DOHH2 (cell line): Measurements from ENCODE around the gene EFCAB12.

Experiments used
- H3F3A ChIP-seq: fragments of 200-600 bp; sonication (generic), shearing (Covaris generic); 2 replicates; pipeline ENCODE4 v1.6.0; 2016; ENCODE audit warnings: antibody characterized with exemption, mild to moderate bottlenecking; ENCODE audit not compliant: control insufficient read depth, insufficient read depth
- H3K27ac ChIP-seq: fragments of 200-600 bp; sonication (generic); 2 replicates; pipeline ENCODE4 v1.5.1; 2014; ENCODE audit warnings: low read depth, mild to moderate bottlenecking, low read length, moderate library complexity
- H3K27me3 ChIP-seq: fragments of 200-600 bp; sonication (generic); 2 replicates; pipeline ENCODE4 v1.6.1; 2014; ENCODE audit warnings: mild to moderate bottlenecking, low read length, mixed read lengths; ENCODE audit not compliant: control insufficient read depth
- H3K36me3 ChIP-seq: fragments of 200-600 bp; sonication (generic); 2 replicates; pipeline ENCODE4 v1.6.1; 2014; ENCODE audit warnings: mild to moderate bottlenecking, low read length, moderate library complexity, mixed read lengths; ENCODE audit not compliant: control insufficient read depth
- H3K4me1 ChIP-seq: fragments of 200-600 bp; sonication (generic); 2 replicates; pipeline ENCODE4 v1.6.1; 2014; ENCODE audit warnings: mild to moderate bottlenecking, low read length, mixed read lengths; ENCODE audit not compliant: control insufficient read depth
- H3K4me2 ChIP-seq: fragments of 200-600 bp; sonication (generic); 2 replicates; pipeline ENCODE4 v1.6.0; 2014; ENCODE audit warnings: mild to moderate bottlenecking, low read length, moderate library complexity
- H3K4me3 ChIP-seq: fragments of 200-600 bp; sonication (generic); 2 replicates; pipeline ENCODE4 v1.5.1; 2014; ENCODE audit warnings: mild to moderate bottlenecking, low read length, mixed read lengths
- H3K79me2 ChIP-seq: fragments of 200-600 bp; sonication (generic); 2 replicates; pipeline ENCODE4 v1.6.1; 2014; ENCODE audit warnings: mild to moderate bottlenecking, low read length, mixed read lengths; ENCODE audit not compliant: control insufficient read depth
- H3K9me2 ChIP-seq: fragments of 200-600 bp; sonication (generic); replicated peaks from 2 replicates; pipeline ENCODE4 v1.6.1; 2014; ENCODE audit warnings: mild to moderate bottlenecking, low read length, mixed read lengths; ENCODE audit not compliant: control insufficient read depth
- H3K9me3 ChIP-seq: fragments of 200-600 bp; sonication (generic); 2 replicates; pipeline ENCODE4 v1.6.1; 2014; ENCODE audit warnings: antibody characterized with exemption, low read length, mixed read lengths; ENCODE audit not compliant: control insufficient read depth, insufficient read depth
- H4K20me1 ChIP-seq: fragments of 200-600 bp; sonication (generic); 2 replicates; pipeline ENCODE4 v1.6.0; 2014; ENCODE audit warnings: low read depth, mild to moderate bottlenecking, antibody characterized with exemption, low read length, moderate library complexity; ENCODE audit not compliant: control insufficient read depth, insufficient read depth
- EZH2phosphoT487 ChIP-seq: fragments of 200-600 bp; sonication (generic); IDR thresholded peaks from 2 replicates; pipeline ENCODE4 v1.6.1; 2017; ENCODE audit warnings: borderline replicate concordance, mild to moderate bottlenecking, antibody characterized with exemption, low read length, moderate library complexity, mixed read lengths
- TF ChIP-seq, protein P1 (sequence below): fragments of 200-600 bp; sonication (generic); IDR thresholded peaks from one replicate; pipeline ENCODE4 v1.5.1; 2014; ENCODE audit warnings: antibody characterized with exemption, mild to moderate bottlenecking, low read depth, low read length; ENCODE audit not compliant: poor library complexity, severe bottlenecking

Gene EFCAB12

DNA sequence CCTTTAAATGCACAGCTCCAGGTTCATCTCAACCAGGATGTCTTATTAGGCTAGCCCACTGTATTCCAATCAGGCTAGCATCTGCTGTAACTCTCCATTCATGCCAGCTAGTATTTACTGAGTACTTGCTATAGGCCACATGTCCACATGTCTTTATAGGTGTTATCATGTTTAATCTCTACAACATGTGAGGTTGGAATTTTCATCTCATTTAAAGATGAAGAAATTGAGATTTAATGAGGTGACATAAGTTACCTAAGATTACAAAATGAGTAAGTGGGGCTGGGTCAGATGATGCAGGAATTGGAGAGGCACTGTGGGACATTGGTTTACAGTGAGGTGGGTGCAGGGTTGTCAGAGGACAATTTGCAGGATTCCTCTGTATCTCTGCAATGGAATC lies 14.5 kb upstream of the EFCAB12 start:
- Histone ChIP-seq H3K79me2 (peaks cover 42% of the 10 kb centered on the region), H4K20me1 (no peaks in the 10 kb centered on the region), H3K27me3 (no peaks in the 10 kb centered on the region), H3K9me2 (no peaks in the 10 kb centered on the region), H3K4me2 (no peak overlapping the region), H3K4me1 (peaks cover 23% of the 10 kb centered on the region), H3K9me3 (no peaks in the 10 kb centered on the region), H3F3A (peaks cover 2% of the 10 kb centered on the region), H3K36me3 (peaks cover 11% of the 10 kb centered on the region), H3K4me3 (no peak overlapping the region), H3K27ac (no peak overlapping the region)
- TF ChIP-seq, protein P1, sequence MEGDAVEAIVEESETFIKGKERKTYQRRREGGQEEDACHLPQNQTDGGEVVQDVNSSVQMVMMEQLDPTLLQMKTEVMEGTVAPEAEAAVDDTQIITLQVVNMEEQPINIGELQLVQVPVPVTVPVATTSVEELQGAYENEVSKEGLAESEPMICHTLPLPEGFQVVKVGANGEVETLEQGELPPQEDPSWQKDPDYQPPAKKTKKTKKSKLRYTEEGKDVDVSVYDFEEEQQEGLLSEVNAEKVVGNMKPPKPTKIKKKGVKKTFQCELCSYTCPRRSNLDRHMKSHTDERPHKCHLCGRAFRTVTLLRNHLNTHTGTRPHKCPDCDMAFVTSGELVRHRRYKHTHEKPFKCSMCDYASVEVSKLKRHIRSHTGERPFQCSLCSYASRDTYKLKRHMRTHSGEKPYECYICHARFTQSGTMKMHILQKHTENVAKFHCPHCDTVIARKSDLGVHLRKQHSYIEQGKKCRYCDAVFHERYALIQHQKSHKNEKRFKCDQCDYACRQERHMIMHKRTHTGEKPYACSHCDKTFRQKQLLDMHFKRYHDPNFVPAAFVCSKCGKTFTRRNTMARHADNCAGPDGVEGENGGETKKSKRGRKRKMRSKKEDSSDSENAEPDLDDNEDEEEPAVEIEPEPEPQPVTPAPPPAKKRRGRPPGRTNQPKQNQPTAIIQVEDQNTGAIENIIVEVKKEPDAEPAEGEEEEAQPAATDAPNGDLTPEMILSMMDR = no peak
- no peak for TF ChIP-seq EZH2phosphoT487

DNA sequence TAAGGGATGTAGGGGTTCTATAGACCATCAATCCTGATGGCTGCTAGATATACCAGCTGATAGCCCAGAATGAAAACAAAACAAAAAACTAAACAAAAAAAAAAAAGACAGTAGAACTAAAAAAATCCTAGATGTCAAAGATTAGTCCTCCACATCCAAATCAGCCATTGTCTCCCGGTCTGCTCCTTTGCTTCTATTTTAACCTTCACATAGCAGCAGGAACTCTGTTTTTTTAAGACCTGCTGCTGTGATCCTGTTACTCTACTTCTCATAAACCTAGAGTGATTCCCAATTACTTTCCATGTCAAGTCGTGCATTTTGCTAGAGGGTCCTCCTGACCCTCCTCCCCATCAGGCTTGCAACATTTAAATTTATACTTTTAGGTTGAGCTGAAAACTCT lies 14.1 kb upstream of the EFCAB12 start:
- Histone ChIP-seq H3K4me2 (no peak overlapping the region; the same call in 1 of the 2 replicates), H3K4me3 (no peak overlapping the region), H3K27ac (no peak overlapping the region), H3K27me3 (no peaks in the 10 kb centered on the region), H3K9me2 (no peaks in the 10 kb centered on the region), H3K79me2 (peaks cover 47% of the 10 kb centered on the region), H3K36me3 (peaks cover 16% of the 10 kb centered on the region), H4K20me1 (no peaks in the 10 kb centered on the region), H3K4me1 (peaks cover 28% of the 10 kb centered on the region), H3F3A (peaks cover 7% of the 10 kb centered on the region), H3K9me3 (no peaks in the 10 kb centered on the region)
- no peak for TF ChIP-seq EZH2phosphoT487

DNA sequence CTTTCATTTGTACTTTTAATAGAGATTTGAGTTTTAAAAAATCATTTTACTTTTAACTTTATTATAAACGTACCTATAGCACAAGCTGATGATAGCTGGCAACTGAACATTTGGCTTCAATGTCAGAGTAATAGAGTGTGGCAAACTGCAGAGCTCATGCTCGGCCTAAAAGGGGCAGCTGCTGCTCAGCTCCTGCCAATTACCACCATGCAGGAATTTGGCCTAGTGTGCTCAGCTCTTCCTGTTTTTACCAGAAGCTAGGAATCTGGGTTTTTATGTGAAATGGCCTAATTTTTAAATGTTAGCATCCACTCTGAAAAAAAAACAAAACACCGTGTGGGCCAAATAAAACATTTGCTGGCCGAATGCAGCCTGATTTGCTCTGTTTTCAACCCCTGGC lies 13.3 kb upstream of the EFCAB12 start:
- H3F3A ChIP-seq = peaks cover 14% of the 10 kb centered on the region
- H3K9me2 ChIP-seq = no peaks in the 10 kb centered on the region
- no peaks in the 10 kb centered on the region for H4K20me1 ChIP-seq
- peaks cover 53% of the 10 kb centered on the region for H3K79me2 ChIP-seq
- H3K4me3 ChIP-seq = peak overlapping the region; percentile 91
- H3K9me3 ChIP-seq = no peaks in the 10 kb centered on the region
- peaks cover 23% of the 10 kb centered on the region for H3K36me3 ChIP-seq
- no peak for TF ChIP-seq EZH2phosphoT487
- TF ChIP-seq, protein P1 = no peak
- H3K27ac ChIP-seq = no peak overlapping the region
- peaks cover 35% of the 10 kb centered on the region for H3K4me1 ChIP-seq
- H3K27me3 ChIP-seq = no peaks in the 10 kb centered on the region
- H3K4me2 ChIP-seq = peak overlapping the region; percentile 72

DNA sequence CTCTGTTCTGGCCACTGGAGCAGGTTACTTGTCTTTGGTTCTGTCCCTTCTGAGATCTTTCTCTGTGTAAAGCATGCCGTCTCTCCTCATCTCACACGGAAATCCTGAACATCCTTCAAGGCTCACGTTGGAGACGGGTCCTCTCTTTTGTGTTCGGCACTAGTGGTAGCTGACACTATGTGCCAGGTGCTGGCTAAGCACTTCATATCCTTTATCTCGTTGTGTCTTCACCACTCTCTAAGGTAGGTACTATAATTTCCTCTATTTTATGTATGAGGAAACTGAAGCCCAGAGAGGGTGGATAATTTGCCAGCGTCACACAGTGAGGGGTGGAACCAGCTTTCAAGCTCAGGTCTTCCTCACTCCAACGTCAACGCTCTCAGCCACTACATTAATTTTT lies 12.8 kb upstream of the EFCAB12 start:
- peaks cover 58% of the 10 kb centered on the region for H3K79me2 ChIP-seq
- H3K4me3 ChIP-seq = peak overlapping the region; percentile 91
- H3K27ac ChIP-seq = peak overlapping the region; percentile 73; the same call in 1 of the 2 replicates

More for the DNA sequence above, 12.8 kb upstream of the EFCAB12 start:
- H3K4me2 ChIP-seq = peak overlapping the region; percentile 72
- H3K4me1 ChIP-seq = peaks cover 40% of the 10 kb centered on the region
- no peaks in the 10 kb centered on the region for H4K20me1 ChIP-seq
- TF ChIP-seq EZH2phosphoT487 = no peak
- TF ChIP-seq, protein P1 = no peak
- peaks cover 18% of the 10 kb centered on the region for H3F3A ChIP-seq
- H3K27me3 ChIP-seq = no peaks in the 10 kb centered on the region
- peaks cover 28% of the 10 kb centered on the region for H3K36me3 ChIP-seq
- no peaks in the 10 kb centered on the region for H3K9me2 ChIP-seq
- H3K9me3 ChIP-seq = no peaks in the 10 kb centered on the region
